Trophoblast cell (in vitro differentiated cells and primary cell): ENCODE data around the gene MAP3K20.

Experiments used
- DNase-seq, 2 donors: peaks; one replicate each; pipeline ENCODE4 v3.0.0-alpha.2; 2016
- H2AFZ ChIP-seq: 2 replicates; pipeline ENCODE4 v1.6.1; 2013; ENCODE audit warnings: low read length, moderate library complexity, mild to moderate bottlenecking; ENCODE audit not compliant: insufficient read depth, poor library complexity
- H2AK5ac ChIP-seq: 2 replicates; pipeline ENCODE4 v1.6.1; 2013; ENCODE audit warnings: mild to moderate bottlenecking, low read length
- H2BK120ac ChIP-seq: 2 replicates; pipeline ENCODE4 v1.6.1; 2013; ENCODE audit warnings: low read length, mild to moderate bottlenecking, moderate library complexity; ENCODE audit not compliant: insufficient read depth, poor library complexity
- H2BK12ac ChIP-seq: 2 replicates; pipeline ENCODE4 v1.6.1; 2013; ENCODE audit warnings: mild to moderate bottlenecking, low read length, moderate library complexity
- H2BK5ac ChIP-seq: 2 replicates; pipeline ENCODE4 v1.6.1; 2013; ENCODE audit warnings: low read length, low read depth, moderate library complexity, mild to moderate bottlenecking; ENCODE audit not compliant: poor library complexity
- H3K14ac ChIP-seq: 2 replicates; pipeline ENCODE4 v1.6.1; 2013; ENCODE audit warnings: mild to moderate bottlenecking, low read length
- H3K18ac ChIP-seq: 2 replicates; pipeline ENCODE4 v1.6.1; 2013; ENCODE audit warnings: mild to moderate bottlenecking, low read length
- H3K23ac ChIP-seq: 2 replicates; pipeline ENCODE4 v1.6.1; 2013; ENCODE audit warnings: low read length
- H3K27ac ChIP-seq: 2 replicates; pipeline ENCODE4 v1.5.1; 2013; ENCODE audit warnings: low read depth, mild to moderate bottlenecking, inconsistent platforms, low read length, moderate library complexity
- H3K27me3 ChIP-seq: 2 replicates; pipeline ENCODE4 v1.6.1; 2013; ENCODE audit warnings: inconsistent platforms, mild to moderate bottlenecking, low read length, moderate library complexity; ENCODE audit not compliant: insufficient read depth
- H3K36me3 ChIP-seq, 2 experiments: 1 replicate in 1 of 2; 2 replicates in 1 of 2; pipeline ENCODE4 v1.6.1; 2013; ENCODE audit warnings: low read length in 2 of 2, mild to moderate bottlenecking in 2 of 2, moderate library complexity in 1 of 2; ENCODE audit not compliant: insufficient read depth in 2 of 2, control insufficient read depth in 1 of 2
- H3K4ac ChIP-seq: 2 replicates; pipeline ENCODE4 v1.6.1; 2013; ENCODE audit warnings: low read depth, mild to moderate bottlenecking, low read length, moderate library complexity
- H3K4me1 ChIP-seq, 2 experiments: 1 replicate in 1 of 2; 2 replicates in 1 of 2; pipeline ENCODE4 v1.6.1; 2013; ENCODE audit warnings: low read length in 2 of 2, mild to moderate bottlenecking in 2 of 2, moderate library complexity in 1 of 2; ENCODE audit not compliant: insufficient read depth in 2 of 2, control insufficient read depth in 1 of 2
- H3K4me2 ChIP-seq: 2 replicates; pipeline ENCODE4 v1.6.1; 2013; ENCODE audit warnings: inconsistent platforms, mild to moderate bottlenecking, low read length, moderate library complexity
- H3K4me3 ChIP-seq: 2 replicates; pipeline ENCODE4 v1.5.1; 2013; ENCODE audit warnings: mild to moderate bottlenecking, low read depth, low read length, inconsistent platforms
- H3K79me1 ChIP-seq: one replicate; pipeline ENCODE4 v1.6.1; 2013; ENCODE audit warnings: low read length
- H3K79me2 ChIP-seq: 2 replicates; pipeline ENCODE4 v1.6.1; 2013; ENCODE audit warnings: low read length, mild to moderate bottlenecking; ENCODE audit not compliant: control insufficient read depth, insufficient read depth, poor library complexity
- H3K9ac ChIP-seq: 2 replicates; pipeline ENCODE4 v1.6.1; 2013; ENCODE audit warnings: mild to moderate bottlenecking, low read length
- H3K9me3 ChIP-seq: 2 replicates; pipeline ENCODE4 v1.6.1; 2013; ENCODE audit warnings: low read depth, mild to moderate bottlenecking, control low read depth, inconsistent platforms, low read length; ENCODE audit not compliant: insufficient read depth
- H4K12ac ChIP-seq: 2 replicates; pipeline ENCODE4 v1.6.1; 2013; ENCODE audit warnings: low read depth, mild to moderate bottlenecking, low read length, moderate library complexity
- H4K8ac ChIP-seq: 2 replicates; pipeline ENCODE4 v1.6.1; 2013; ENCODE audit warnings: low read depth, mild to moderate bottlenecking, low read length, moderate library complexity
- H4K91ac ChIP-seq: one replicate; pipeline ENCODE4 v1.6.1; 2013; ENCODE audit warnings: low read depth, mild to moderate bottlenecking, low read length, moderate library complexity
- WGBS: extraction: QIAGEN DNeasy Blood & Tissue Kit; methylation state at CpG from one replicate; pipeline ENCODE4 v1.1.7; 2013; ENCODE audit warnings: missing lambda C conversion rate; ENCODE audit not compliant: insufficient read length, insufficient coverage; ENCODE audit errors: extremely low coverage; 5-methylcytosine and 5-hydroxymethylcytosine counted together

MAP3K20 gene

GRCh38 chr2:173101687-173102086 lies 26.0 kb downstream of the MAP3K20 start:
- no peak overlapping the region for H2BK120ac ChIP-seq
- WGBS = no CpG with 5 or more reads among the region's 3 CpGs
- H3K27ac ChIP-seq = no peak overlapping the region
- no peaks in the 10 kb centered on the region for H3K36me3 ChIP-seq
- H4K91ac ChIP-seq = no peak overlapping the region
- no peak overlapping the region for H2BK5ac ChIP-seq
- H3K23ac ChIP-seq = no peak overlapping the region
- no peak overlapping the region for H3K4me3 ChIP-seq
- H2AFZ ChIP-seq = no peak overlapping the region
- H3K27me3 ChIP-seq = no peaks in the 10 kb centered on the region
- H3K4me2 ChIP-seq = no peak overlapping the region
- H3K9me3 ChIP-seq = no peaks in the 10 kb centered on the region
- H3K14ac ChIP-seq = no peak overlapping the region
- DNase-seq = no peak
- H3K18ac ChIP-seq = no peak overlapping the region
- H4K8ac ChIP-seq = no peak overlapping the region
- no peak overlapping the region for H3K4ac ChIP-seq
- H2BK12ac ChIP-seq = no peak overlapping the region
- no peaks in the 10 kb centered on the region for H3K79me1 ChIP-seq
- H2AK5ac ChIP-seq = no peak overlapping the region
- H4K12ac ChIP-seq = no peak overlapping the region
- no peaks in the 10 kb centered on the region for H3K4me1 ChIP-seq
- H3K9ac ChIP-seq = no peak overlapping the region
- no peaks in the 10 kb centered on the region for H3K79me2 ChIP-seq

GRCh38 chr2:173104156-173104555 lies 28.5 kb downstream of the MAP3K20 start:
- H4K91ac ChIP-seq = no peak overlapping the region
- no CpG with 5 or more reads among the region's 1 CpG for WGBS
- no peaks in the 10 kb centered on the region for H3K79me2 ChIP-seq
- H2AK5ac ChIP-seq = no peak overlapping the region
- no peak overlapping the region for H3K9ac ChIP-seq
- H3K23ac ChIP-seq = no peak overlapping the region
- no peak overlapping the region for H3K27ac ChIP-seq
- H3K79me1 ChIP-seq = no peaks in the 10 kb centered on the region
- H3K9me3 ChIP-seq = no peaks in the 10 kb centered on the region
- H4K12ac ChIP-seq = no peak overlapping the region
- H2AFZ ChIP-seq = no peak overlapping the region
- H2BK120ac ChIP-seq = no peak overlapping the region
- no peaks in the 10 kb centered on the region for H3K27me3 ChIP-seq
- DNase-seq = no peak
- no peak overlapping the region for H3K4me2 ChIP-seq
- no peak overlapping the region for H3K4ac ChIP-seq
- no peak overlapping the region for H3K14ac ChIP-seq
- H4K8ac ChIP-seq = no peak overlapping the region
- H3K36me3 ChIP-seq = no peaks in the 10 kb centered on the region
- H2BK5ac ChIP-seq = no peak overlapping the region
- no peaks in the 10 kb centered on the region for H3K4me1 ChIP-seq
- no peak overlapping the region for H3K4me3 ChIP-seq
- H3K18ac ChIP-seq = no peak overlapping the region
- no peak overlapping the region for H2BK12ac ChIP-seq

DNA sequence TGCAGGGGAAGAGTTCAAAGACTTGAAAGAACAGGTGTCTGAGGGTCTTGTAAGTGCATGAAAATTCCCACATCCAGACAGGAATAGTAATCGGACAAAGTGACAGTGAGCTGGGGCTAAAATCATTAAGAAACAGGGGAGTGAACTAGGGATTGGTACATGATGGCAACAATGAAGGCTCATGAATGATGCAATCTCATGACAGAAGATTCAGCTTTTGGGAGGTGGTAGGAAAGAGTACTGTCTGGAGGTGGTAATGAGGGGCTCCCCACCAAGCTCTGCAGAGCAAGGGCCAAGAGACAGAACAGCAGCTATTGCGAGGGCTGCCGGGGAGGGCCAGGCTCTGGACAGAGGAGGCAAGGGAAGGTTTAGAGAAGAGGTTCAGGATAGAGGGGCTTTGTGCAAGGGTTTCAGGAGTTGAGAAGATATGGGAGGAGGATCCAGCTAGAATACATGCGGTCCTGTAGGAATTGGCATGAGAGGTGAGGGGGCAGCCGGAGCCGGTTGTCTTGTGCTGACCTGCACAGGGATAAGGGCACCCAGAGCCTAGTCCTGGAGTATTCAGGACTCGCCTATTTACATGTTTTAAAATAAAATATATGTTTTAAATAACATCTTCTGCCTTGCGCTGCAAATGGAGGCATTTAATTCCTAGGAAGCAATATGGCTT lies 31.4 kb downstream of the MAP3K20 start:
- Histone ChIP-seq H3K27ac (no peak overlapping the region), H3K79me2 (no peaks in the 10 kb centered on the region), H3K14ac (no peak overlapping the region), H3K36me3 (no peaks in the 10 kb centered on the region), H4K12ac (no peak overlapping the region), H3K4me2 (no peak overlapping the region), H3K4me3 (no peak overlapping the region), H4K8ac (no peak overlapping the region), H3K9ac (no peak overlapping the region), H3K4ac (no peak overlapping the region), H2BK120ac (peak overlapping the region; percentile 10), H3K18ac (no peak overlapping the region), H4K91ac (no peak overlapping the region), H3K9me3 (no peaks in the 10 kb centered on the region), H2AFZ (no peak overlapping the region), H2AK5ac (no peak overlapping the region), H2BK12ac (no peak overlapping the region), H3K79me1 (no peaks in the 10 kb centered on the region), H3K23ac (no peak overlapping the region), H2BK5ac (no peak overlapping the region), H3K4me1 (no peaks in the 10 kb centered on the region), H3K27me3 (no peaks in the 10 kb centered on the region)
- WGBS = no CpG with 5 or more reads among the region's 8 CpGs
- DNase-seq = no peak

DNA sequence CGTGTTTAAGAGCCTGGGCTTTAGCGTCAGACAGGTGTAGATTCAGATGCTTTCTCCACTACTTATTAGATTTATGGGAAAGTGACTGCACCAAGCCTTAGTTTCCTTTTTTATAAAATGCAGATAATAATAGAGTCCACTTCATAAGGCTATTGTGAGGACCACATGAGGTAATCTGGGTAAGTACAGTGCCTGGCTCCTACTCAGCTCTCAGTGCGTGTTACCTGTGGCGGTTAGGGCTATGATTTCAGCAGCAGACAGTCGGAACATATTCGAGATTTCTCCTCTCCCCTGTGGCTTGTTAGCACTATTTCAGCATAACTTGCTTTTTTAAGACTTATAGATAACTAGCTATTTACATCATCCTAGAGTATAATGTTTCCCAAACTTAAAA lies 32.0 kb downstream of the MAP3K20 start:
- Histone ChIP-seq H2BK120ac (no peak overlapping the region), H3K18ac (no peak overlapping the region), H3K27me3 (no peaks in the 10 kb centered on the region), H3K36me3 (no peaks in the 10 kb centered on the region), H3K9ac (no peak overlapping the region), H3K23ac (no peak overlapping the region), H4K91ac (no peak overlapping the region), H4K8ac (no peak overlapping the region), H2AFZ (no peak overlapping the region), H3K4ac (no peak overlapping the region), H4K12ac (no peak overlapping the region), H3K9me3 (no peaks in the 10 kb centered on the region), H2AK5ac (no peak overlapping the region), H3K14ac (no peak overlapping the region), H3K4me2 (no peak overlapping the region), H2BK12ac (no peak overlapping the region), H3K4me3 (no peak overlapping the region), H3K27ac (no peak overlapping the region), H3K4me1 (no peaks in the 10 kb centered on the region), H2BK5ac (no peak overlapping the region), H3K79me2 (no peaks in the 10 kb centered on the region), H3K79me1 (no peaks in the 10 kb centered on the region)
- DNase-seq = no peak
- no CpG with 5 or more reads among the region's 6 CpGs for WGBS
